GM19023 (cell line): ENCODE data around the gene GIMAP8.
A peak's percentile ranks its signal among the peaks of the same experiment; 100 is the strongest.

Source experiments
- ATAC-seq: cut with Tn5 transposase; IDR thresholded peaks from one replicate; pipeline ENCODE4 v1.9.1; 2021; ENCODE audit warnings: mild to moderate bottlenecking, moderate library complexity; ENCODE audit not compliant: unreplicated experiment

GIMAP8 gene

DNA sequence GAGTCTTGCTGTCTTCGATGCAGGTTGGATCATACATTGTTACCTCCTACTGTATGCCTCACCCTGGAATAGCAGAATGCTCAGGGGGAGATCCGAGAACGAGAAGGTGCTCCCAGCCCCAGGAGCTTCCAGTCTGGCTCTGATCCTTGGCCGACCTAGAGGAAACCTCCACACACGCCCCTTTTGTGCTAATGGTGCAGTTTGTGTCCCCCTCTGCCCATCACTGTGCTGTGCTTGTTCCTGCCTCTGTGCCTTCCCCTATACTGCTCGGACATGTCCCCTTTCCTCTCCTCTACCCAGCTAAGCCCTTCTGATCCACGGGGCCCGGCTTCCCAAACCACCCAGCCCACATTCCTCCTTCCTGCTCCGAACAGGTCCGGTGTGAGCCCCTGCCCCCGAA, 38.8 kb upstream of the GIMAP8 start:
- ATAC-seq: no peak

DNA sequence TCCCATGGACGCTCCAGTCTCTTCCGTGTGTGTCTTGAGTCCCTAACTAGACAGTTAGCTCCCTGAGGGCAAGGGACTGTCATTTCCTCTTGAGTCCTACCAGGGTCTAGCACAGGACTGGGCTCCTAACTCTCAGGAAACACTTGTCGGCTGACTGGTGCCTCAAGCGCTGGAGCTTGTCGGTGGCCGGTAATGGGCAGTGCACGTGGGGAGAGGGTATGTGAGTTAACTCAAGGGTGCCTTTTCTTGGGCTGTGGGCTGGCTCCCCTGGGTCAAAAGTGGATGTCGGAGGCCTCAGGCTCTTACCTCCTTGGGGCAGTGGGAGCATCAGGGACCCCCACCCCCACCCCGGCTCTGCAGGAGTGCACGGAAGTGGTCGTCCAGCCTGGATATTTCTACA, 38.4 kb upstream of the GIMAP8 start:
- ATAC-seq: no peak

DNA sequence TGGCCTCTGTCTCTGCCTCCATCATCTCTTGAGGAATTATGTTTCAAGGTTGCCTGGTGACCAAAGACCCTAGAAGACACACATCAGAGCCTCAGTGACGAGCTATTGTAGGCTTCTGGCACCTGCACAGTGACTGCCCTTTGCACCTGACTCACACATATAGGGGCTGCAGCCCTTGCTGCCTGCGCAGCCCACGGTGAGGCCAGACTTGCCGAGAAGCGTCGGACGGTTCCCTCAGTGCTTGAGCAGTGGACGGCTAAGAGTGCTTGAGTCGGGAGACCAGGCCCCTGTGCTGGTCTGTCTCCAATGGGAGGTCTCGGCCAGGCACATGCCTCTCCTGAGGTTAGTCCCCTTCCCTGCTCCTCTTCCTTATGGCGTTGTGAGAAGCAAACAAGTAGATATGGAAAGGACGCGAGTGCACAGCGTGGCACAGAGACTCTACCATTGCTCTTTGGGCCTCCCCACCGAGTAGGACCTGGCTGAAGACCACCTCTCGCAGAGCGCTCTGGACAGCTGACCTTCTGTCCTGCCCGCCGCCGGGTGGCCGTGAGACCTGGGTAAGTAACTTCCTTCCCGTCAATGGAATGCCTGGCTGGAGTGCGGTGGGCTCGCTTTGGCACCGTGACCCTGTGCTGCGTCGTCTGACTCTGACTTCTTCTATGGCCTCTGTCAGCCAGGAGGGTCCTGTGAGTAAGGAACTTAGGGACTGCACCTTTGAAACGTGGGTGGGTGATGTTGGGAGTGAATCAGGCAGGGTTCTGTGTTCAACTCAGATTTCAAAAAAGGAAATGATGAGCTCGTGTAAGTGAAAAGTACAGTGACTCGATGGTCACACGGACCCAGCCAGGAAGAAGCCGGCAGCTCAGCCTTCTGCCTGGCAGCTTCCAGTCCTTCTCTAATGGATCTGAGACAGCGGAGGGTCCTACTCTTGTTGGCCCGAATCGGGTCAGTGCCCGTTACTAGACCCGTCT, 37.6 kb upstream of the GIMAP8 start:
- no peak for ATAC-seq

DNA sequence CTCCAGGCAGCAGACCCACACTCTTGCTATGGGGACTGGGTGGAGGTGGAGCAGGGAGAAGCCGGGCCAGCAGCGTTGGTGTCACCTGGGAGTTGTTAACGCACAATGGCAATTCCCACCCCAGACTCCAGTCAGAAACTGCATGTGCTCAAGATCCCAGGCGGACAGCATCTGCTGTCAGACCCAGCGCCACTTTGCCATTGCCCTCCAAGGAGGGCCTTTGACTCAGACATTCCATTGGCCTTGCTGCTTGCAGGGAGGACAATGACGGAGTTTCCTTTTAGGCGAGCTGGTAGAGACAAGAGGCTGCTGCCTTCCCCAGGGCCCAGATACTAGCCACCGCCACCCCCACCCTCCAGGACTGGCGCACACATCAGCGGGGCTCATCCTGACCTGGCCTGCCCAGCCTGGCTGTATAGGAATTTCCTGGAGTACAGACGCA, 36.8 kb upstream of the GIMAP8 start:
- ATAC-seq: no peak

DNA sequence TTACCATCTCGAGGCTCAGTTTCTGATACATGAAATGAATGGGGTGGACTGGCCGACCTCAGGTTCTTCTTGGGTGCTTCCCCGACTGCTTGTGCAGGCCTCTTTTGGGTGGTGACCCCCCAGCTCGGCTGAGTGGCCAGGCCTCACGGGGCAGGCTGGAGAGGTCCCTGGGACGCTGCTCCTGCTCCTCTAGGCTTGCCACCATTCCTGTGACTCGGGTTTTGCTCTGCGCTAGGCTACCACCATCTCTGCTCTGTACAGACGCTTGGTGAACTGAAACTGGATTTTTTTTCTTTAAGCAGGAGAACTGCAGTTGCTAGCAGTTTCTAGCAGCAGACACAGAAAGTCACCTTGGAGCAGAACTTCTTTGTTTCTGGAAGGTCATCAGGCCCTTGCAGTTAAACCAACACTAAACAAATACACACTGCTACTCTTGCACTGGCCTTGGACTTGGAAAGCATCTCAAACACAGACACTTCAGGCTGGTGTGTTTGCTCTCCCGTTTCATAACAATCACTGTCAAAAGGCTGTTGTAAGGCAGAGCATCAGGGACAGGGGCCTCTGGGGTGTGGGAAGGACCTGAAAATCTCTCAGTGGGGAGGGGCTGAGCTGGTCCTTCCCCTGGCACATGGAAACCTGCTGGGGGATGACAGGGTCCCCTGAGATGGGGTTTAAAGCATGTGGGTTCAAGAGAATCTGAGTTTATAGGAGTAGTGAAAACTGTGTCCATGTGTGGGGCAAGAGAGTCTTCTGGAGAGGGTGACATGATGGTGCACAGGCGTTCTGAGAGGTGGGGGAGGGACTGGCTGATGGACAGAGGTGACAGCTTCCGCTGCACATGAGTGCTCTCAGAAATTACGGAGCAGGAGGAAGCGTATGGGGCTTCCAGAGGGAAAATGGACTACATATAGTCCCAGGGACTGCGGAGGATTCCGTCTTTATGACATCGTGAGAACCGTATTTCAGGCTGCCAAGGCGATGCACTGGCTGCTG, 35.0 kb upstream of the GIMAP8 start:
- ATAC-seq: no peak

DNA sequence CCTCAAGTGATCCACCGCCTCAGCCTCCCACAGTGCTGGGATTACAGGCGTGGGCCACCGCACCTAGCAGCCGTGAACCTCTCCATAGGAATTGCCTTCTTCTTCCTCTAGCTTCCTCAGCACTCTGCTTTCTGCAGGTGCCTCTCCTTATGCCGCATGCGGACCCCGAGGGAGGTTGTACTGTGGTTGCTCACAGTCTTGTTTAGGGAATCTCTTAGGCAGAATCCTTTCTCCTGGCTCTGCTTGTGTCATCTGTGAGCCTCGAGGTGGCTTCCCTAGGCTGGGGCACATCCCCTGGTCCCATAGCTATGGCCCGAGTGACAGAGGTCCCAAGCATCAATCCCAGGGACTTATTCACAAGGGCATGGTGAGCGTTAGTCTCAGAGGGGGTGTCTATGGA, 33.2 kb upstream of the GIMAP8 start:
- ATAC-seq: no peak

DNA sequence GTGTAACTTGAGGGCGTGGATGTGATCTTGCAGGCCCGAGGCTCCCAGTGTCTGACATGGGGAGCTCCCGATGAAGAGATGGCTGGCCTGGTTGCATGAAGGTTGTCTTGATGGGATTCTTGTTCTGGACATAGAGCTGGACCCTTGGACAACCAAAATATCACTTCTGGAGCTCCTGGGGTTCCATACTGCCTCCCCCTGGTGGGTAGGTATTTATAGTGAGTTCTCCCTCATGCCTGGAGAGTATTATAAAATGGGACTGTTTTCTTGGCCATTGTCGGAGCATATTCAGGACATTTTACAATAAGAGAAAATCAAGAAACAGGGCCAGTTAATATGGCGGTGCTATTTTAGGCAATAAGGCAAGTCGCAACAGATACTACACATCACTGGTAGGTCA, 32.6 kb upstream of the GIMAP8 start:
- ATAC-seq: no peak

DNA sequence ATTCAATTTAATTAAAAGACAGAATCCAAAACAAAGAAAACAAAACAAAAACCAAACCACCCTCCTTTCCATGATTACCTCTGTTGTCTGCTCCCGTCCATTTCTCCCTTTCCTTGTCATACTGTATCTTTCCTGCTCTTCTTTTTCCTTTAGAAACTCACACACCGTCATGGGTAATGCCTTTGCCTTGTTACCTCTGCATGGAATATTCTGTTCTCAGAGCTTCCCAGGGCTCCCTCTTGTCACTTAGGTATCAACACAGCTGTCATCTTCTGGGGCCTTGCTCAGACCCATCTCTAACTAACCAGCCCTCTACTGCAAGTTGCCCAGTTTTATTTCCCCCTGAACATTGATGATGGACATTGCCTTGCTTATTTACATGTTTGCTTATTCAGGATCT, 30.2 kb upstream of the GIMAP8 start:
- no peak for ATAC-seq

DNA sequence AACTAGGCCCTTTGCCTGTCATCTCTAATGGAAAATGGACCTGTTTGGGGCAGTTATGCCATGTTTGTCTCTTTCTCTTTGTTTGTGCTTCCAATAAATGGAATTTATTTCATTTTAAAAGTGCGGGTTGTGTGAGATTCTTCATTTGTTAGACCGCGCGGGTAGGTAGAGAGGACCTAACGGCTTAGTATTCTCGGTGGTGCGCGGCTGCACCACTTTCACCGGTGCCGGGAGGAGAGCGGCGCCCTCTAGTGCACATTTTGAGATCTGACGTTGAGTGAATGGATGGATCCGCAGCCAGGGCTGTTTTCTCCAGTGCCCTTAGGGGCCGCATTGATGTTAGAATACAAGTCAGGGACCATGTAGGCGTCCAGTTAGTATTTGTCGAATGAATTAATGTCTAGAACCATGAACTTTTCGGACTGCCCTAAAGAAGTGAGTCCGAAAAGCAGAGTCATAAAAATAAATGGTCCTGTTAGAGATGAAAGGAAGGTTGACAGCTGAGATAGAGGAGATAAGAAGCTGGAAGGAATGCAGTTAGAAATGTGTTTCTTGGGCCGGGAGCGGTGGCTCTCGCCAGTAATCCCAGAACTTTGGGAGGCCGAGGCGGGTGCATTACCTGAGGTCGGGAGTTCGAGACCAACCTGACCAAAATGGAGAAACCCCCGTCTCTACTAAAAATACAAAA, 29.3 kb upstream of the GIMAP8 start:
- peak; percentile 96 for ATAC-seq

DNA sequence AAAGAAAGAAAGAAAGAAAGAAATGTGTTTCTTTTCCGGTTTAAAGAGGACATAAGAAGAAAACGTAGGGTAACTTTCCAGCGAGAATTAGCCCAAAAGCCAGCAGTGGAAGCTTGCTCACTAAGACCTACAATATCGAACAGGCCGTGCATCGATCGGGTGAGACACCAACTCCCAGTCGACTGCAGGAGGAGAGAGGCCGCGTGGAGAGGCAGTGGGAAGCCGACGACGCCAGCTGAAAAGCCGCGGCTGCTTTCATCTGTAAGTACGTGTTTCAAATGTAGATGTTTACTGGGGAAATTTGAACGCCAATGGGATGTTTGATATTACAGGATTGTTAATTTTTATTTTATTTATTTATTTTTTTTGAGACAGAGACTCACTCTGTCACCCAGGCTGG, 28.6 kb upstream of the GIMAP8 start:
- ATAC-seq: no peak

DNA sequence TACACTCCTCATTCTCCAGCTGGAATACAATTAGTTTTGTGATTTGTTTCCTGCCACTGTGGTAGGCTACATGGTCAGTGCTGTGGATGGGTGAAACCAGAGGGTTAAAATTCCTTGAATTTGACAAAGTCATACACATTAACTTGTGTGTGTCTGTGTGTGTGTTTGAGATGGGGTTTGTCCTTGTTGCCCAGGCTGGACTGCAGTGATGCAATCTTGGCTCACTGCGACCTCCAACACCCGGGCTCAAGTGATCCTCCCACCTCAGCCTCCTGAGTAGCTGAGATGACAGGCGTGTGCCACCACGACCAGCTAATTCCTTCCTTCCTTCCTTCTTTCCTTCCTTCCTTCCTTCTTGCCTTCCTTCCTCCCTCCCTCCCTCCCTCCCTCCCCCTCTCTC, 24.8 kb upstream of the GIMAP8 start:
- ATAC-seq: no peak

DNA sequence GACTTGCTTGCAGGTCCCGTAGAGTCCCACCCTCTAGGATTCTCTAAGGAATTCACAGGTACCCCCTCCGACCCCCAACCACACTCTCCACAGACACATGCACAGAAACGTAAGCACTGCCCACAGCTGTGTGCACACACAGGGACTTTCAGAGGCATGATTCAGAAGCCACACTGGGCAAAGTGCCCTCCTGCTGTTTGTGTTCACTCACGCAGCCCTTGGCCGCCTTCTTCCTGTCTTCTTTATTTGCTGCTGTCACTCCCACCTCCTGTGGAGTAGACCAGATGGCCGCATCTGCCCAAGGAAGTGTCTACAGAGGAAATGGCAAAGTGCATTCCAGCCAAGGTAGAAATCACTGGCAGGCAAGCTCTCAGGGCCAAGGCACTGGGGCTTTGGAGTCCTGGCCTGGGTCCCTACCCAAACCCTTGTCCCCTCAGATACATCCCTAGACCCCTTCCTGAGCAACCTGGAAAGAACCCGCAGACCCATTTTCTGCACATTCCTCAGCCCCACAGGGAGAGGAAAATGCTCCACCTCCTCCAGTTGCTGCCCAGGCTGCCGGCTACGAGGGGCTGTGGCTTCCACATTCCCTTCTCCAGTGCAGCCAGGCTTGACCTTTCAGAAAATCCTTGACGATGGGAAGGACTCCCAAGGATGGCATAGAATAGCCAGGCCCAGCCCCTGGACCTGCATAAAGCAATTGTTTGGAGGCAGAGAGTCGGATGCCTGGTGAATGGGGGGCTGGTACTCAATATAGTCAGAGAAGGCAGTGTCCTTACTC, 21.6 kb upstream of the GIMAP8 start:
- ATAC-seq: no peak

DNA sequence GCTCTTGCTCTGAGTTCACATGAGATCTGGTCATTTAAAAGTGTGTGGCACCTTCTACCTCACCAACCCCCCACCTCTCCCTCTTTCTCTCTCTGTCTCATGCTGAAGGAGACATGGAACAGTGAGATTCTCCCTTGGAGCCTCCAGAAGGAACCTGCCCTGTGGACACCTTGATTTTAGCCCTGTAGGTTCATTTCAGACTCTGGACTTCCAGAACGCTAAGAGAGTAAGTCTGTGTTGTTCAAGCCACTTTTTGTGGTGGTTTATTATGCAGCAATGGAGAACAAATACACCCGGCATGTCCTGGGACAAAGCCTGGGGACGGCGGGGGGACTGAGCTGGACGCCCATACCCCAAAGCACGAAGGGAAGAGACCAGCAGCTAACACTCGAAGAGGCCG, 20.7 kb upstream of the GIMAP8 start:
- no peak for ATAC-seq

DNA sequence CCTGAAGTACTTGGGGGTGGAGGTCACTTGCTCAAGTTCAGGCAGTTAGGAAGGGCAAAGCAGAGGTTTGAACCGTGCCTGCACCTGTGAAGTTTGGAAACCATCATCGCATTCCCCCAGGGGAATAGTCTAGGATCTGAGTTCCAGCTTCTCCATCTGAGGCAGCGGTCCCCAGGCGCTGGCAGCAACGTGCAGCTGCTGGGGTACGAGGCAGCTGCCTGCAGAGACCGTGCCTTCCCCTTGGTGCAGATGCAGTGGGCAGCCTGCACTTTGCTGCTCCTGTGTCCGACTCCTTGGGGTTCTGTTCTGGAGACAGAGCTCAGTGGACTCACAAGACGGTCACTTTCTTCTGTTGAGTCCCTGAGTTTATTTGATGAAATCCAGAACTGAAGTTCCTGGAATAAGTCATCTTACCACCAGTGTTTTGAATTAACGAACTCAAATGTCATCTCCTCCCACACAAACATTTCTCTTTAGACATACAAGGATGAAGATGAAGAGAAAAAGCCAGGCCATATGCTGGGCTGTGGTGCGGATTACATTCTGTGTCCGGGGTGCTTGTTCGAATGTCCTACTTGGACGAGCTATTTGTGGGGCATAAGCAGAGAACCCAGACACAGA, 19.9 kb upstream of the GIMAP8 start:
- no peak for ATAC-seq

DNA sequence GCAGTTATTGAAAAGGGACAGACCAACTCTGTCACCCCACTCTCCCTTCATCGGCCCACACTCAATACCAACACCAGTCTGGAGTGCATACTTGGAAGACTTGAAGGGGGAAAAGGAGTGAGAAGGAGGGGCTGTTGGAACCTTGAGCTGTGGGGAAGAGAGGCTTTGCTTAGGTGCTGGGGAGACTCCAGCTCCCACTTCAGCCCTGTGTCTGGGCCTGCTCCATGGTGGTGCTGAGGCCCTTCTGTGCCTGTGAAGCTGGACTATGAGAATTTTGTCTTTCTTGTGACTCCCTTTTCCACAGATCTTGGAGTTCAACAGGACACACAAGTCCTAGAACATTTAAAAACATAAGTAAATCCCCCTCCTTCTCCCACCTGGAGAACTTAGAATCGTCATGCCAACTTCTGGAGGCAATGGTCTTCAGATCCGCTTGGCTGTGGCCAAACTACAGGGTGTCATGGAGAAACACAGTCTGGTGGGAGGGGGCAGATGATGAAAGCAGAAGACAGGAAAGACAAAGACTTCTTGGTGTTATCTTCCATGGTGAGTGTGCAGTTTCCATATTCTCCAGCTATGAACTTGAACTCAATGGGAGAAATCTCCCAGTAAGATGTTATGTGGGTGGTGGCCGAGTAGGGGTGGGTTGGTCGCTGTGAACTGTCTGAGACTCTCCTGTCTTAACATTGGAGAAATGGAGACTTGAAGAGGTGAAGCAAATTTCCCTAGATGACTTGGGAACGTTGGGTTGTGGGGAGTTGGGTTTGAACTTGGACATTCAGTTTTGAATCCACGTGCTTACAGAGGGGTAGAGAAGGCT, 18.4 kb upstream of the GIMAP8 start:
- ATAC-seq: no peak

DNA sequence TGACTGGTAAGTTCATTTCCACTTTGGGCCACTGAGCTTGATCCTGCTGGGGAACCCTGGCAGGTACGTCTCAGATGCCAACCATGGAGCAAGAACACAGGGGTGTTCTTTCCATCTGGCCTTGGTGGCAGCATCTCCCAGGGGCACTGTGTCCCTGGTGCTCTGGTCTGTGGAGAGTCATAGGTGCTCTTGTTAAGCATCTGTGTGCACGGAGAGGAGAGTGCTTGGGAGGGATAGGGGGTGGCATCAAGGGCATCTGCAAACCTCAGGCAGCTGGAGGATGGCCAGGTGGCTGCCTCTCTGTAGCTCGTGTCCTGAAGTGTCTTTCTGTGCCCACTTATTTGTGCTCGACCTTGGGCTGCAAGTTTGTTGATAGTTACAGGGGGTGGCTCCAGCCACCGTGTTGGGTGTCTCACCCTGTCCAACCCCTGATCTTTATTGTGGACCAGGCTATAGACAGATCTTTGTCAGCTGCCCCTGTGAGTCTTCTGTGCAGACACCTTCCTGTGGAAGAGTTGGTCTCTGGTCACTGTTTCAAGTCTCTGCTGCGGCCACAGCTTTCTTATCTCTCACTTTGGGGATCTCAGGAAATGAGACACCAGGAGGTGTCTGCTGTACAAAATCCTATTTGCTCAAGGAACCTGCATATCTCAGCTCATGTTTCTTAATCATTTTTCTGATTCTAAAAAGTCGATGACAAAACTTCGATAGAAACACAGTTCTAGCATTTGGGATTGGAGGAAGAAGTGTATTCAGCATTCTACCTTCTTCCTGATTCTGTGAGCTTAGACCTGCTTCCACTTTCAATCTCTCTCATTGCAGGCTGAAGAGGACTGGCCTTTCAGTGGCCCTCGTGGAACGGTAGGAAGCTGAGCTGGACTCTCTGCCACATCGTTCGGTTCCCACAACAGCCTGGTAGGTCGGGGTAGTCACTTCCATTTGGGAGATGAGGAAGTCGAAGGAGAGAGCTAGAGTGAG, 17.2 kb upstream of the GIMAP8 start:
- ATAC-seq: peak; percentile 21

DNA sequence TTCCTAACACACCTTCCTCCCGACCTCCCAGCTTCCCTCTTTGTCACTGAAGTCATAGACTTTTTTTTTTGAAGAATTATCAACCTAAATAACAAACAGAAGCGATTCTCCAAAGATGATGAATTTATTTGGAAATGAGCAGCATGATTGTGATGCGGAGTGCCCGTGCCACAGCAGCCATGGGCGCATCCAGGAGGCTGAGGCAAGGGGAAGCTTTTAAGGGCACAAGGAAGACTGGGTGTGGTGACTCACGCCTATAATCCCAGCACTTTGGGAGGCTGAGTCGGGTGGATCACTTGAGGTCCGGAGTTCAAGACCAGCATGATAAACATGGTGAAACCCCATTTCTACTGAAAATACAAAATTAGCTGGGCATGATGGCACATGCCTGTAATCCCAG, 16.2 kb upstream of the GIMAP8 start:
- no peak for ATAC-seq

DNA sequence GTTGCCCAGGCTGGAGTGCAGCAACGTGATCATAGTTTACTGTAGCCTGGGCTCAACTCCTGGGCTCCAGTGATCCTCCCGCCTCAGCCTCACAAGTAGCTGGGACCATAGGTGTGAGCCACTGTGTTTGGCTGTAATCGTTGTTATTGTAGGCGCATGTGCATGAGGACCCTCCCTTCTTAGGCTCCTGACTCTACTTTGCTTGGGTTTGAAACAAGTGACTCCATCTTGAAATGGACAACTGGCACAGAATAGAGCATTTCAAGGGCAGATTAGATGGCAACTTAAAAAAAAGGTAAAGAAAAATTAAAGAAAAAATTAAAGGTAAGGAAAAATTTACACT, 15.4 kb upstream of the GIMAP8 start:
- ATAC-seq: no peak
